ENCODE measurements around the gene DIO1.

DIO1 gene

DNA sequence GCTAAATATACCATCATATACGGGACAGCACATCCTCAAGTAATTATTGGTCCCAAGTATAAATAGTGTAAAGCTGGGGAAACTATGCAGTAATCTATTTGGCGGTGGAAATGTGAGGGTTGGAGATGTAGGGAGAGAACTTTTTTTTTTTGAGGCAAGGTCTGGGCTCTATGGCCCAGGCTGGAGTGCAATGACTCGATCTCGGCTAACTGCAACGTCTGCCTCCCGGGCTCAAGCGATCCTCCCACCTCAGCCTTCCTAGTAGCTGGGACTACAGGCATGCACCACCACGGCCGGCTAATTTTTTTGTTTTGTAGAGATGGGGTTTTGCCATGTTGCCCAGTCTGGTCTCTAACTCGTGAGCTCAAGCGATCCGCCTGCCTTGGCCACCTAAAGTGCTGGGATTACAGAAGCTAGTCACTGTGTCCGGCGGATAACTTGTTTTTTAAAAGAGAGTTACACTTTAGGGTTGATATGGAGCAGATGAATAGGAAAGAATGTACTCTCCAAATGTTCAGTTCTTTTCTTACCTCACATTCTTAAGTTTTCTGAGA lies 49.6 kb downstream of the DIO1 start:
- no peak for DNase-seq

DNA sequence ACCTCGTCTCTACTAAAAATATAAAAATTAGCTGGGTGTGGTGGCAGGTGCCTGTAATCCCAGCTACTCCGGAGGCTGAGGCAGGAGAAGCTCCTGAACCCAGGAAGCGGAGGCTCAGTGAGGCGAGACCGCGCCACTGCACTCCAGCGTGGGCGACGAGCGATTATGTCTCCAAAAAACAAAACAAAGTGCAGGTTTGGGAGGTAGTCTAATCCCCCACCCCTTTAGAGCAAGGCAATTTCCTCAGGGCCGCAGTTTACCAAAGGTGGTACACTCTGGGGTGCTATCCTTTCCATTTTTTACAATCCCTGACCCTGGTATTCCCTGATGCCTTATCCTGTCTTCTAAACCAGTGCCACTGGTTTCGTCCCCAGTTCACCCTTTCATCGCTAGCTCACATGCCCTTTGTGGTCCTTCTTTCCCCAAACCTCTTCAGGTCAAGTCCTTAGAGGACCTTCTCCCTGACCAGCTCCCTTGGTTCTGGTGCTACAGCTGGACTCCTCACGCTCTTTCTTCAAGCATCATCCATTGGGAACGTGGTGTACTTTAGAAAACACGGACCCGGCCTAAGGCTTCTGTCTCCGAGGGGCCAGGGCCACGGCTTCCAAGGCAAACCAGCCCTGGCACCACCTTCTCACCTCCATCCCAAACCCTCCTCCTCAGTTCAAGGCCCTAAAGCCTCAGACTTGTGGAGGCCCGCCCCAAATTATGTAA lies 50.6 kb downstream of the DIO1 start:
- DNase-seq = no peak

DNA sequence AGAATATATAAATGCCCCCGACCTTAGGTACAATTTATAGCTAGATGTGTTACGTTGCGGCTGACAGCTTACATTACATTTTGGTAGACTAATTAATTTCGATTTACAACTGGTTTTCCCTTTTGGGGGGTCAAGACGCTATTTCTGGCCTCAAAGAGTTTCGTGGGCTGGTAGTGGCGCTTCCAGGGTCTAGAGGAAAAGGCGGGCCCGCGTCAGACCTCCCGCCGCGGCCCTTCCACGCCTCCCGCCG lies 51.1 kb downstream of the DIO1 start:
- DNase-seq = no peak

DNA sequence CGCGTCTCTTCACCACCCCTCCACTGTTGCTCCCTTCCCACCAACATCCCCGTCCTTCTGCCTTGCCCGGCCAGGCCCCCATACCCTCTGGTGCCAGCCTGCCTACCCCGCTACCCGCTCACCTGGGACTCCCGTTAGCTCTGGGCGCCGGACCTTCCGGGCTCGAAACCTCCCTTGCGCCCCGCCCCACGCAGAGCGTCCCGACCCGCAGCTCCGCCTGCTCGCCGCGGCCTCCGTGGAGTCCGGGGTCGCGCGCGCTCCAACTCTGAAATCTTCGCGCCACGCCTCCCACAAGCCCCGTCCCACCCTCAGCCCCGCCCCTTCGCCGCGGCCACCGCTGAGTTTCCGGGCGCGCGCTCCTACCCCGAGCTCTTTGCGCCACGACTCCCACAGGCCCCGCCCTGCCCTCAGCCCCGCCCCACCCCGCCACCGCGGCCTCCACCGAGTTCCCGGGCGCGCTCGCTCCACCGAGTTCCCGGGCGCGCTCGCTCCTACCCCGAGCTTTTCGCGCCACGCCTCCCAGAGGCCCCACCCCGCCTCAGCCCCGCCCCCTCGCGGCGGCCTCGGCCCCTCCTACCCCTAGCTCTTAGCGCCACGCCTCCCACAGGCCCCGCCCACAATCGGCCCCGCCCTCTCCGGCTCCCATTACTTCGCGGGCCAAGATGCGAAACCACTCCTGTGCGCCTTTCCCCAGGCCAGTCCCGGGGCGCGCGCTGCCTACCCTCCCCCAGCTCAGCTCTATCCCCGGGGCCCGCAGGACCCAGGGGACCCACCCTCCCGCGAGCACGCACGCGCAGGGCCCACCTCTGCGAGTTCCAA lies 51.7 kb downstream of the DIO1 start, which contains the start of gene IFT25:
Gene IFT25, minus strand, starts transcription at position 267 of the 819 bp plus-strand sequence. CDS start 5,617 bp downstream, outside the sequence.
- DNase-seq = peak; percentile 97

DNA sequence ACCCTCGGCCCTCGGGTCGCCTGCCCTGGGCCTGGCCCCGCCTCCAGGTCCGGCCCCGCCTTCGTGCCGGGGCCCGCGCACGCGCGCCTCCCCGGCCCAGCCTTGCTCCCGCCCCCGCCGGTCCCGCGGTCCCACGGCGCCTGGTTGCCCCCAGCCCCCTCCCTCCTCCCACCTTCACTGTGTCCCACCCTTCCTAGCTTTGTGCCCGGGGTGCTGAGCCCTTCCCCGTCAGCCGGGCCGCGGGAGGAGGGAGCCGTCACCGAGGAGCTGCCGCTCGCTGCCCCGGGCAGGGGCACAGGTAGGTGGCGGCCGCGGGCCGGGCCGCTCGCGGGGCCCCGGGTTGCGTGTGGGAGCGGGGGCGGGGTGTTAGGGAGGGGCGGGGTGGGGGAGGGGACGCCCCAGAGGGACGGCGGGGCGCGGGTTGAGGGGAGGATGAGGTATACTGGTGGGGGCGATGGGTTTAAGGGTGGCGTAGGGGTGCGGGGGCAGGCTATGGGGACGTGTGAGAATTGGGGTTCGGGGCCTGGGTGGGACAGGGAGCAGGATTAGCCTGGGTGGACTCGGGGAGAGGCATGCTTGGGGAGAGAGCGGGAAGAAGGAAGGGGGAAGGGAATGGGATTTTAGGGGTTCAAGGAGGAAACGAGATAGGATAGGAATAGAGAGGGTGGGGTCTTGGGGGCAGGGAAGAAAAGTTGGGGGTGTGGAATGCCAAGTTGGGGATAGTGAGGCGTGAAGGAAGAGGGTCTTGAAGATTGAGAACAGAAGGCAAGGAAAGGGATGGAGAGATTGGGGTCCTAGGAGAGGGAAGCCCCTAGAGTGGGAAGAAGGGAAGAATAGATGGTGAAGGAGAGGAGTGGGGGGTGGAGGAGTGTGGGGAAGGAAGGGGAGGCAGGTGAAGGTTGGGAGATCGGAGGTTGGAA lies 52.5 kb downstream of the DIO1 start, which contains the start of gene LRRC42:
Gene LRRC42, plus strand, starts transcription at position 99 of the 920 bp plus-strand sequence. CDS start 5,650 bp downstream, outside the sequence.
- no peak for DNase-seq

DNA sequence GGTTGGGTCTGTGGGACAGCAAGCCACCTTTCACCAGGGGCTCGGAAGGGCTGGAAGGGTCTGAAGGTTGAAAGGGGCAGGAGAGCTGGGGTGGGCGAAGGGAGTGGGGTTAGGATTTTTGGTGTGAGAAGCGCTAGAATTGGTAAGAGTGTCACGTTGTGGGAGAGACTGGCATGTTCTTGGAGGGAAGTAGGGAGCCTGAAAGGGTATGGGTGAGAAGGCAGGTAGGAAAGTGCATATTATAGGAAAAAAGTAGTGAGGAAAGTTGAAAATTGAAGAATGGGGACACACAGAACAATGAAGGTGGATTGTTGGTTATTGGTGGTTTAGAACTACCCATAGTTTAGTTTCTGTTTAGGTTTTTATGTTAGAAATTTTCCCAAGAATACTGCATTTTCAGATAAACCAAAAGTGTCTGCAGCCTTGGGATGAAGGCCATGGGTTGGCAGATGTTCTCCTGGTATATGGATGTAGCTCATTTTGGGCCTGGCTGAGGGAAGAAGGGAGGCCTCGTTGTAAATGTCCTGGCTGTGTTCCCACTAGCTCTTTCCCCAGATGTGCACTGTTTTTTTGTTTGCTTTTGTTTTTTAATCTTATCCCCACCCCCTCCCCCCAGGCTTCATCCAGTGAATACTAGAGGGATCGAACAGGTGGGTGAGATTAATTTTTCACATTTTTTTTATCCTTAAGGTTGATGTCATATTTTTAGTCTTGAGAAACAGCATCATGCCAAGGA lies 53.4 kb downstream of the DIO1 start:
- DNase-seq = no peak

DNA sequence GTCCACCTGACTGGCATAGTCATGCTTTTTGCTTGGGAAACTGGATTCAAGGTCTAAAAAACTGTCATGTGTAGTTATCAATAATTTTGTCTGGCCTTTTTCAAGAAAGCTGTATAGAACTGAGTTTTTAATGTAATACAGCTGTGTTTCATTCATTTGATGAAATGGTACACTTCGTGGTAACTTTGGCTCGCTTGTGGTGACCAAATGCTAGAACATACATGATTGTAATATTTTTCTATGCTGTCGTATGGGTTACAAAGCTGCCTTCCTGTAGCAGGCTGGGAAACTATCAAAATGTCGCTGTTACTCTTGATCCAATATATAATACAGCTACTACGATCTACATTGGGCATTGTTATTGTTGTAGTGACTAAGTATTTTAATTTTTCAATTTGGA lies 54.3 kb downstream of the DIO1 start:
- DNase-seq = no peak

DNA sequence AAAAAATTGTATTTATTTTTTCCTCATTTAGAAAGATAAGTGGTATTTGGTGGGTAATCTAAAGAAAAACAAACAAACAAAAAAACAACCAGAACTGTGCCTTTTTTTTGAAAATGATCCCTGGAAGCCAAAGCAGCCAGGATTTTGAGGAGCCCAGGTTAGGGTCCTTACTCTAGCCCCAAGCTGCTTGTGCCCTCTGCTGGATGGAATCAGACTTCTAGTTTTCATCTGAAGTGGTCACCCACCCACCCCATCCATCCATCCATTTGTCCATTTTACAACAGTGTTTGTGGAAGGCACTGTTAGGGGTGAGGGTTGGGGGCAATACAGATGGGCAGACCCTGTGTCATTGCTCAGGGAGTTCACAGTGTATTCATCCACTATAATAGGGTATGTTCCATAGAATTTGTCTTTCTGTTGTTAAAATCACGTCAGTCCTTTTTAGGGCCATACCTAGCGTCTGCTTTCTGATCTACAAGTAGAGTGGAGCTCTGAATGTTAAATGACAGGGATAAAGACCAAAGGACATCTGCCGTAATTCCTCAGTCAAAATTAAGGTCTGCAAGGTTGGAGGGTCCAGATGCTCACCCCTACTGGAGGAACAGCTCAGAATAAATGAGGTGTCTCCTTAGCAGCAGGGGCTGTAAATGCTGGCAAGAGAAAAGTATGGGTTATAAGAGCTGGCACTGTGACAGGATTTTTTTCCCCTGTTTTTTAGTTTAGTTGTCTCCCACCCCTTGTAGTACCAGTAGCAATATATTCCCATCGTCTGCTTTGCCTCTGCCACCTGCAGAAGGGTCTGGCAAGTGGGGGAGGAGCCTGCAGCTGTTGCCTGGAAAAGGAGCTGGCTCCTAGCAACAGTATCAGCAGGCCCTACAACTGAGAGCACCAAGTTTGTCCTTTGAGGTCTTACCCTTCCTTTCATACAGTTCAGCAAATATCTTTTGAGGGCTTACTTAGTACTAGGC lies 55.3 kb downstream of the DIO1 start:
- peak; percentile 43 for DNase-seq

DNA sequence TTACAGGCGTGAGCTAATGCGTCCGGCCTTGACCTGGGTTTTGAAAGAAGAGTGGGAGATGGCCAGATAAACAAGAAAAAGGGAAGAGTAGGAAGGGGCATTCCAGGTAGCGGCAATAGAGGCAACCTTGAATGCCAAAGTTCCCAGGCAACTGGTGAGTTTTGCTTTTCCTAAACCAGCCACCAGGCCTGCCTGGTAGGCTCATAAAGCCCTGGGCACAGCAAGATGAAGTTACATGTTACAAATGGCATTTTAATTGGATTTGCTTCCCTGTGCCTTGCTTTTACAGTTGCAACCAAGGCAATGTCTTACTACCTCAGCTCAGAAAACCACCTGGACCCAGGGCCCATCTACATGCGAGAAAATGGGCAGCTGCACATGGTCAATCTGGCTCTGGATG lies 57.7 kb downstream of the DIO1 start:
- no peak for DNase-seq

DNA sequence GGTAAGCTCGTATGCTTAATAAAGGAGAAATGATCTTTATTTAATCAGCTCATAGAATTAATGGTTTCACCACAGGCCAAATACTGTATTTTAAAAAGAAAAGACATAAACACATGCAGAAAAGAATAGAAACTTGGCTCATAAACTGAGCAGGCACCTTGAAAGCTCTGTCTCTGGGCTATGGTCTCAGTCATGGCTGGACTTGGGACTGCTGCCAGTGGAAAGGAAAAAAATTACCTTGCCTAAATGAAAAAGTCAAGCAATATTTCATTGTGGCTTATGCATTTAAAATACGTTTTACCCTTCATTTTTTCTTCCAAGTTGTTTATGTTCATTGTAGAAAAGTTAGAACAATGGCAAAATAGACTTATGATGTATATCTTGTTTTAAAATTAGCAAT lies 60.1 kb downstream of the DIO1 start:
- DNase-seq = no peak

DNA sequence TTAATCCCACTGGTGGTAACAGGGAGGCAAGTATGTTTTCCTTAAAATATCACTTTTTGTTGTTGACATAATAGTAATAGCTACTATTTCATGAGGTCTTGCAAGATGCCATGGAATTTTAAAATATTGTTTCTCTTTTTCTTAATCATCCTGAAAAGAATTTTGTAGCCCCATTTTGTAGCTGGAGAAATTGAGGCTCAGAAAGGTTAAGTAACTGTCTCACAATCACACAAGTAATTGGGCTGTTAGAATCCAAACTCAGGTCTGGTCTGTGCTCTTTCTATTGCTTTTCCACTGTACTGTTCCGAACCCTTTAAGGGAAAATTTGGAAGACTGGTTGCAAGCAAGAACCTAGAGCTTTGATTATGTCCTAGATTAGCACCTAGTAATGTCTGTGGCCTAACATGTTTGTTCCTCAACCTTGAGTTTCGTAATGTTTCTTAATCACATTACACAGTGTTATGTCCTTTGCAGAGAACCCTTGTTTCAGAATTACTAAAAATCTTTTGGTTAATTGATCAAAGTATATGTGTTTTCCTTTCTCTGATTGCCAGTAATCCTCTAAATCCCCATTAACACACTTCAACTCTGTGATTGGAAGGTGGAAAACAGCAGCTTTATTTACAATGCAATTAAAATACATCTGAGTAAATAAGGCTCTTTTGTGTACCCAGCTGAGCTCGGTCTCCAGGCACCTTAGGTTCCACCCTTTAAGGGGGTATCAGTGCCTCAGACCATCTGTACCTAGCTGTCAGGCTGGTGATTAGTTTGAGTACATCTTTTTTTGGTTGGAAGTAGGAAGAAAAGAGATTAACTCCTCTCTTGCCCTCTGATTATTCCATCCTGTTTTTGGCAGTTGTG lies 62.6 kb downstream of the DIO1 start:
- DNase-seq = no peak

DNA sequence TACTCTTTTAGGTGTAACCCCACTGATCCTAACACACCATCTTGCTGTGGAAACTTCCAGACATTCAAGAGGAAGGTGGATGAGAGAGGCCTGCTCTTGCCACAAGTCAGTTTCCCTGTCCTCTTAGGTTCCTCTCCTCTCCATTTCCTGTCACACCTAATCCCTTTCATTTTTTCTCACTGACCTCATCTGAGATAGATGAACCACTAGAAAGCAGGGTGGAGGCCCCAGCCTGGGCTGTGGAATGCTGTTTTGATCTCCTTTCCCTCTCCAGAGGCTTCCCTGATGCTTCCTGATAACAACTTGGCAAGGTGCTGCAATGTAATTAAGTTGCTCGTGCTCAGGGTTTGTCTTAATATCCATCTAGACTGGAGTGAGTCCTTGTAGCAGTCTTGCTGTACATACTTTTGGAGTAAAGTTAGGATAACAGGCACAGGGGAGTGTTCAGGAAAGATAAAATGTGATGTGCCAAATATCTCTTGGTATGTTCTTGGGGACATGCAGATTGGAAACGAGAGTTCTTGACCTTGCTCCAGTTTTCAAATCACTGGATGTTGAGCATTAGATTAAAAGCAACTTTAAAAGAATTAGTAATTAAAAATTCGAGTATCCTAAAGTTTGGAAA lies 63.3 kb downstream of the DIO1 start:
- DNase-seq = no peak

DNA sequence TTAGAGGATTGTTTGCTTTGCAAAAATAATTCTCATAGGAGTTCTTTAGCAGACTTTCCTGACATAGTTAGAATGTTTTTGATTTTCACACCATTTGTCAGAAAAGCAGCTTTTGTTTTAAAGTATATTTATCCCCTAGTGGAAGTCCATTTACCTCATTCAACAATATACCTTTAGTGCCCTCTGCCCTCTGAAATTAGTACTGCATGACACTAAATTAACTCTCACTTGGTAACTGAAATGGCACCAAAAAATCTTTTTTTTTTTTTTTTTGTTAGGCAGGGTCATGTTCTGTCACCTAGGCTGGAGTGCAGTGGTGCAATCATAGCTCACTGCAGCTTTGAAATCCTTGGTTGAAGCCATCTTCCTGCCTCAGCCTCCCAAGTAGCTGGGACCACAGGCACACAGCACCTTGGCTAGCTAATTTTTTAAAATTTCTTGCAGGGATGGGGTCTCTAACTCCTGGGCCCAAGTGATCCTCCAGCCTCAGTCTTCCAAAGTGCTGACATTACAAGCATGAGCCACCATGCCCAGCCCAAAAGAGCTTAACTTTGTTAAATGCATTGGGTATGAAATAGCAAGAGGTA lies 65.8 kb downstream of the DIO1 start:
- peak; percentile 73 for DNase-seq

Measured in CD4-positive, alpha-beta T cell treated with Interleukin-10 for 1 hour (primary cell).